Measurements from ENCODE around the gene AP2B1.

Gene AP2B1

DNA sequence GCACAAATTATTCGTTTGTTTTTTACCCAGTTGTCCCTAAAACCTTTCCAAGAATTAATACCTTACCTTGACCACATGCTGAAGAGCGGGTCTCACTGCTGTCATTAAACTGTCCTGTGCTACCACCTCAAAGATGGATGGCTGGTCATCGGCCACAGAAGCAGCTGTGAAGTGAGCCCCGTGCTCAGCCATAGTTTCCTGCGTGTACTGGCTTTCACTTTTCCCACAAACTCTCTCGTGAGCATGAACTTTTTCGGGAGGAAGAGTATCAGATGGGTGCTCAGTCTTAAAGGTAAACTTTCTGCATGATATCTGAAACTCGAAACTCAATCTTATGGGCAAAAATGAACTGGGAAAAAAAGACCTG, 9.3 kb upstream of the AP2B1 start:
- Histone ChIP-seq H3K4me3 (ENCODE audit: low read length) (peak overlapping the region; percentile 81), H3K4me1 (ENCODE audit: low read length) (peaks cover 13% of the 10 kb centered on the region), H3K79me2 (ENCODE audit: low read length) (no peaks in the 10 kb centered on the region), H3K9ac (ENCODE audit: low read length) (peak overlapping the region; percentile 91), H3K4me2 (ENCODE audit: low read depth, low read length) (peak overlapping the region; percentile 83), H3K36me3 (replicated peaks; ENCODE audit: insufficient read depth, low read length) (no peaks in the 10 kb centered on the region), H3K9me3 (replicated peaks; ENCODE audit: insufficient read depth, low read length) (no peaks in the 10 kb centered on the region), H4K20me1 (ENCODE audit: insufficient read depth, low read length) (no peaks in the 10 kb centered on the region), H3F3A (ENCODE audit: insufficient read depth, low read length) (peaks cover 18% of the 10 kb centered on the region; the same call in 1 of the 2 replicates), H3K9me2 (replicated peaks; ENCODE audit: insufficient read depth, low read length) (no peaks in the 10 kb centered on the region), H3K27me3 (replicated peaks; ENCODE audit: insufficient read depth, low read length) (no peaks in the 10 kb centered on the region), H3K27ac (ENCODE audit: low read length) (peak overlapping the region; percentile 82; the same call in 1 of the 2 replicates), H2AFZ (ENCODE audit: low read length) (peak overlapping the region; percentile 94)
- TF ChIP-seq EZH2phosphoT487 (IDR thresholded peaks at IDR 0.05; ENCODE audit: low read length), result no peak
- TF ChIP-seq, protein P1, sequence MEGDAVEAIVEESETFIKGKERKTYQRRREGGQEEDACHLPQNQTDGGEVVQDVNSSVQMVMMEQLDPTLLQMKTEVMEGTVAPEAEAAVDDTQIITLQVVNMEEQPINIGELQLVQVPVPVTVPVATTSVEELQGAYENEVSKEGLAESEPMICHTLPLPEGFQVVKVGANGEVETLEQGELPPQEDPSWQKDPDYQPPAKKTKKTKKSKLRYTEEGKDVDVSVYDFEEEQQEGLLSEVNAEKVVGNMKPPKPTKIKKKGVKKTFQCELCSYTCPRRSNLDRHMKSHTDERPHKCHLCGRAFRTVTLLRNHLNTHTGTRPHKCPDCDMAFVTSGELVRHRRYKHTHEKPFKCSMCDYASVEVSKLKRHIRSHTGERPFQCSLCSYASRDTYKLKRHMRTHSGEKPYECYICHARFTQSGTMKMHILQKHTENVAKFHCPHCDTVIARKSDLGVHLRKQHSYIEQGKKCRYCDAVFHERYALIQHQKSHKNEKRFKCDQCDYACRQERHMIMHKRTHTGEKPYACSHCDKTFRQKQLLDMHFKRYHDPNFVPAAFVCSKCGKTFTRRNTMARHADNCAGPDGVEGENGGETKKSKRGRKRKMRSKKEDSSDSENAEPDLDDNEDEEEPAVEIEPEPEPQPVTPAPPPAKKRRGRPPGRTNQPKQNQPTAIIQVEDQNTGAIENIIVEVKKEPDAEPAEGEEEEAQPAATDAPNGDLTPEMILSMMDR (IDR thresholded peaks at IDR 0.05; ENCODE audit: low read length), result no peak
- DNase-seq, result no peak

DNA sequence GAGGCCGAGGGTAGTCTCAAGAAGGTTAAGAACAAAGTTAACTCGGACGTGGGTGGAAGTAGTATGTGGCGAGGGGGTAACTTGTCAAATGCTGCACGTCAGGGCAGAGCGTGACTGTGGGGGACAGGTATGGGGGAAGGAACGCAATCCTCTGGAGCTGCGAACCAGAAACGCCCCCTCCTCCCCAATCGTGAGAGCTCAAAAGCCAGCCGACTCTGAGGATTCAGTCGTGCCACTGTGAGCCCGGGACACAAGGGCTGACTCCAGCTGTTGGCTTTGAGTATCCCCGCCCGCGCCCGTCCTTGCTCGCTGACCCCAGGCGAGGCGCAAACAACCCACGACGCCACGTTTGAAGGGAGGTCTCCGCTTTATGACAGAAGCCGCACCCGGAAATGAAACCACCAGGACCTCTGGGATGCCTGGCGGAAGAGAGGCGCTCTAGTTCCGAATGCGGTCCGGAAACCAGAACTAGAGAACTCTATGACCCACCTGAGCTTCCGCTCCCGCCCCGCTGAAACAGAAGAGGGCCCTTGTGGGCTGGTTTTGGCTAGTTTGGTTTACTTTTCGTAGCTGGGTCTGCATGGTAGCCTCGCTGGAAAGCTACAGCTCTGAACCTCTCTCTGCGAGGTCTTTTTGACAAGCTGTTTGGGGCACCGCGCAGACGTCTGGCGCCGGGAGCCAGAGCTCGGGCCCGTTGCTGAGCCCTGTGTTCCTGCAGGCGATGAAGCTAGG, 8.8 kb upstream of the AP2B1 start, which contains the start of gene PEX12:
PEX12 (minus strand) TSS at position 375 of the 732 bp plus-strand sequence. CDS start 550 bp downstream, outside the sequence.
- peak within 1 kb of the TSS; percentile 83 for H3K4me2 ChIP-seq (ENCODE audit: low read depth, low read length)
- TF ChIP-seq EZH2 (optimal IDR thresholded peaks at IDR 0.05; ENCODE audit: low read depth, low read length) (no peak), EZH2phosphoT487 (IDR thresholded peaks at IDR 0.05; ENCODE audit: low read length) (no peak)
- TF ChIP-seq, protein P1 (IDR thresholded peaks at IDR 0.05; ENCODE audit: low read length), result no peak
- H3K27ac ChIP-seq (ENCODE audit: low read length), result peak within 1 kb of the TSS; percentile 82; the same call in 1 of the 2 replicates
- H3K9me3 ChIP-seq (replicated peaks; ENCODE audit: insufficient read depth, low read length), result no peaks in the 10 kb centered on the region
- peaks cover 13% of the 10 kb centered on the region for H3K4me1 ChIP-seq (ENCODE audit: low read length)
- peak within 1 kb of the TSS; percentile 91 for H3K9ac ChIP-seq (ENCODE audit: low read length)
- H3K9me2 ChIP-seq (replicated peaks; ENCODE audit: insufficient read depth, low read length), result no peaks in the 10 kb centered on the region
- no peaks in the 10 kb centered on the region for H4K20me1 ChIP-seq (ENCODE audit: insufficient read depth, low read length)
- peak within 1 kb of the TSS; percentile 94 for H2AFZ ChIP-seq (ENCODE audit: low read length)
- peak; percentile 95 for DNase-seq
- H3K4me3 ChIP-seq (ENCODE audit: low read length), result peak within 1 kb of the TSS; percentile 81
- no peaks in the 10 kb centered on the region for H3K79me2 ChIP-seq (ENCODE audit: low read length)
- H3K27me3 ChIP-seq (replicated peaks; ENCODE audit: insufficient read depth, low read length), result no peaks in the 10 kb centered on the region
- peaks cover 18% of the 10 kb centered on the region; the same call in 1 of the 2 replicates for H3F3A ChIP-seq (ENCODE audit: insufficient read depth, low read length)
- H3K36me3 ChIP-seq (replicated peaks; ENCODE audit: insufficient read depth, low read length), result no peaks in the 10 kb centered on the region

DNA sequence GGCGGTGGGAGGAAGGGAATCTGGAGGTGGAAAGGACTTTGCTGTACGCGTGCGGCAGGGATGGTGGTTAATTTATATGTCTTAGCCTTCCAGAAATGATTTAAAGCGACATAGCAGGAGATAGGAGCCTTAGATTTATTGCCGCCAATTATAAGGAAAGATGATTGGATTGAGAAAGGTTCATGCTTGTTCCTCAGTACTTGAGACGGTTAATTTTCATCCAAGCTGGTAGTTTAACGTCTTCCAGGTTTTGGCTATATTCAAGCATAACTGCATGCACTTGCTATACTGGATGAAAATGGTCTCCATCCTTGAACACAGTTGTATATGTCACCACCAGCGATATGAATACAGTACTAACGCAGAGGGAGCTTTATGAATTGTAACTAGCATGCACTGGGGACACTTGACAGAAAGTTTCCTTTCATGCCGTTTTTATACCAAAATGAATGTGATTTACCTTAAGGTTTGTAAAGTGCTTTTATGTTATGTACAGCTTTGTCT, 8.1 kb upstream of the AP2B1 start:
- no peak for TF ChIP-seq EZH2phosphoT487 (IDR thresholded peaks at IDR 0.05; ENCODE audit: low read length)
- Histone ChIP-seq H3K4me3 (ENCODE audit: low read length) (peak overlapping the region; percentile 81), H3K4me1 (ENCODE audit: low read length) (peaks cover 13% of the 10 kb centered on the region), H3K9me2 (replicated peaks; ENCODE audit: insufficient read depth, low read length) (no peaks in the 10 kb centered on the region), H3K27me3 (replicated peaks; ENCODE audit: insufficient read depth, low read length) (no peaks in the 10 kb centered on the region), H3K9me3 (replicated peaks; ENCODE audit: insufficient read depth, low read length) (no peaks in the 10 kb centered on the region), H3K36me3 (replicated peaks; ENCODE audit: insufficient read depth, low read length) (no peaks in the 10 kb centered on the region), H3F3A (ENCODE audit: insufficient read depth, low read length) (peaks cover 18% of the 10 kb centered on the region; the same call in 1 of the 2 replicates), H3K79me2 (ENCODE audit: low read length) (no peaks in the 10 kb centered on the region), H3K4me2 (ENCODE audit: low read depth, low read length) (peak overlapping the region; percentile 83), H3K27ac (ENCODE audit: low read length) (peak overlapping the region; percentile 82; the same call in 1 of the 2 replicates), H4K20me1 (ENCODE audit: insufficient read depth, low read length) (no peaks in the 10 kb centered on the region), H3K9ac (ENCODE audit: low read length) (peak overlapping the region; percentile 91), H2AFZ (ENCODE audit: low read length) (peak overlapping the region; percentile 94)
- peak; percentile 11 for DNase-seq

DNA sequence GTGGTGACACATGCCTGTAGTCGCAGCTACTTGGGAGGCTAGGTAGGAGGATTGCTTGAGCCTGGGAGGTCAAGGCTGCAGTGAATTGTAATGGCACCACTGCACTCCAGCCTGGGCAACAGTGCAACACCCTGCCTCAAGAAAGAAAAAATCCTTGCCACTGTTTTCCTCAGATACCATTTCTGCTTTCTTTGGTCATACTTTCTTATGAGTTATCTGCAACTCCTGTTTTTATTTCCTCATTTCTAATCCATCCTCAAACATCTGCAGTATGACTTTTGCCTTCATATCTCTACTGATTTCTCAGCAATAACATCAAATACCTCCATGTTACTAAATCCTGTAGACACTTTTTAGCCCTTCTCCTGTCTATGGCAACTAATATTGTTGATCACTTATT, 3.1 kb upstream of the AP2B1 start:
- Histone ChIP-seq H3K4me3 (ENCODE audit: low read length) (no peak overlapping the region), H3K36me3 (replicated peaks; ENCODE audit: insufficient read depth, low read length) (no peaks in the 10 kb centered on the region), H3K79me2 (ENCODE audit: low read length) (peaks cover 16% of the 10 kb centered on the region), H3K4me2 (ENCODE audit: low read depth, low read length) (no peak overlapping the region), H3K9me3 (replicated peaks; ENCODE audit: insufficient read depth, low read length) (no peaks in the 10 kb centered on the region), H3K4me1 (ENCODE audit: low read length) (peaks cover 19% of the 10 kb centered on the region), H4K20me1 (ENCODE audit: insufficient read depth, low read length) (no peaks in the 10 kb centered on the region), H3K9me2 (replicated peaks; ENCODE audit: insufficient read depth, low read length) (no peaks in the 10 kb centered on the region), H2AFZ (ENCODE audit: low read length) (no peak overlapping the region), H3K27me3 (replicated peaks; ENCODE audit: insufficient read depth, low read length) (no peaks in the 10 kb centered on the region), H3K9ac (ENCODE audit: low read length) (no peak overlapping the region), H3K27ac (ENCODE audit: low read length) (no peak overlapping the region), H3F3A (ENCODE audit: insufficient read depth, low read length) (peaks cover 4% of the 10 kb centered on the region; the same call in 1 of the 2 replicates)
- no peak for TF ChIP-seq EZH2 (optimal IDR thresholded peaks at IDR 0.05; ENCODE audit: low read depth, low read length)
- TF ChIP-seq EZH2phosphoT487 (IDR thresholded peaks at IDR 0.05; ENCODE audit: low read length), result no peak
- TF ChIP-seq, protein P1 (IDR thresholded peaks at IDR 0.05; ENCODE audit: low read length), result no peak
- no peak for DNase-seq
